Hepatocyte (in vitro differentiated cells): ENCODE measurements around the gene FXYD2. TPM values are rescaled to one million over a fixed set of nuclear protein-coding genes. Genes with fewer than 3 reads are reported as not detected.

Experiments
- DNase-seq: peaks from one replicate; pipeline ENCODE4 v3.0.0-alpha.2; 2016; ENCODE audit warnings: low spot score
- H2AFZ ChIP-seq: fragments of 200-600 bp; sonication (generic); 2 replicates; pipeline ENCODE4 v1.6.0; 2016; ENCODE audit warnings: antibody characterized with exemption, mild to moderate bottlenecking
- H3K27ac ChIP-seq: fragments of 200-600 bp; sonication (generic); 2 replicates; pipeline ENCODE4 v1.5.1; 2016; ENCODE audit warnings: mild to moderate bottlenecking
- H3K27me3 ChIP-seq: fragments of 200-600 bp; sonication (generic); 2 replicates; pipeline ENCODE4 v1.6.1; 2016
- H3K36me3 ChIP-seq: fragments of 200-600 bp; sonication (generic); replicated peaks from 2 replicates; pipeline ENCODE4 v1.5.1; 2016; ENCODE audit warnings: low read depth; ENCODE audit not compliant: insufficient read depth
- H3K4me1 ChIP-seq: fragments of 200-600 bp; sonication (generic); 2 replicates; pipeline ENCODE4 v1.5.1; 2016; ENCODE audit warnings: mild to moderate bottlenecking, moderate library complexity; ENCODE audit not compliant: insufficient read depth
- H3K4me2 ChIP-seq: fragments of 200-600 bp; sonication (generic); 2 replicates; pipeline ENCODE4 v1.6.0; 2016
- H3K4me3 ChIP-seq: fragments of 200-600 bp; sonication (generic); 2 replicates; pipeline ENCODE4 v1.5.1; 2016; ENCODE audit warnings: mild to moderate bottlenecking
- H3K79me2 ChIP-seq: fragments of 200-600 bp; sonication (generic); 2 replicates; pipeline ENCODE4 v1.6.0; 2017; ENCODE audit warnings: mild to moderate bottlenecking
- H3K9me2 ChIP-seq: fragments of 200-600 bp; sonication (generic); replicated peaks from 2 replicates; pipeline ENCODE4 v1.6.0; 2017; ENCODE audit warnings: mild to moderate bottlenecking; ENCODE audit not compliant: insufficient read depth
- H3K9me3 ChIP-seq: fragments of 200-600 bp; sonication (generic); 2 replicates; pipeline ENCODE4 v1.5.1; 2016; ENCODE audit warnings: low read depth, mild to moderate bottlenecking
- H4K20me1 ChIP-seq: fragments of 200-600 bp; sonication (generic); 2 replicates; pipeline ENCODE4 v1.6.0; 2016; ENCODE audit warnings: mild to moderate bottlenecking; ENCODE audit not compliant: insufficient read depth, poor library complexity, severe bottlenecking
- EZH2 ChIP-seq: fragments of 200-600 bp; sonication (generic); IDR thresholded peaks from 2 replicates; pipeline ENCODE4 v1.6.1; 2016; ENCODE audit warnings: antibody characterized with exemption, mild to moderate bottlenecking, borderline replicate concordance
- EZH2phosphoT487 ChIP-seq: fragments of 200-600 bp; sonication (generic); IDR thresholded peaks from one replicate; pipeline ENCODE4 v1.6.1; 2018; ENCODE audit warnings: antibody characterized with exemption, mild to moderate bottlenecking, low read depth, moderate library complexity; ENCODE audit not compliant: unreplicated experiment, severe bottlenecking
- WGBS: methylation state at CpG from one replicate; pipeline ENCODE4 v1.1.6; 2016; ENCODE audit warnings: low lambda C conversion rate; ENCODE audit errors: missing lambda C conversion rate; 5-methylcytosine and 5-hydroxymethylcytosine counted together
- polyA plus RNA-seq: library from polyadenylated mRNA; unstranded; fragments of >200 nt; fragmentation: Nextera tagmentation; extraction: Ambion mirVana; gene quantifications from 2 replicates; pipeline ENCODE4 v1.2.1, GENCODE V29; 2016
- total RNA-seq: library from RNA; depleted of rRNA; stranded (reverse); fragments of >200 nt; gene quantifications from 2 replicates; pipeline ENCODE4 v1.2.3, GENCODE V29; 2014
- TF ChIP-seq, protein P1 (sequence below): fragments of 200-600 bp; sonication (generic); IDR thresholded peaks from 2 replicates; pipeline ENCODE4 v1.5.1; 2016; ENCODE audit warnings: antibody characterized with exemption, mild to moderate bottlenecking; ENCODE audit not compliant: poor library complexity

The FXYD2 gene
- total and polyA plus RNA-seq, 2 experiments from 2014 or later: 72.7 to 93.8 TPM

DNA sequence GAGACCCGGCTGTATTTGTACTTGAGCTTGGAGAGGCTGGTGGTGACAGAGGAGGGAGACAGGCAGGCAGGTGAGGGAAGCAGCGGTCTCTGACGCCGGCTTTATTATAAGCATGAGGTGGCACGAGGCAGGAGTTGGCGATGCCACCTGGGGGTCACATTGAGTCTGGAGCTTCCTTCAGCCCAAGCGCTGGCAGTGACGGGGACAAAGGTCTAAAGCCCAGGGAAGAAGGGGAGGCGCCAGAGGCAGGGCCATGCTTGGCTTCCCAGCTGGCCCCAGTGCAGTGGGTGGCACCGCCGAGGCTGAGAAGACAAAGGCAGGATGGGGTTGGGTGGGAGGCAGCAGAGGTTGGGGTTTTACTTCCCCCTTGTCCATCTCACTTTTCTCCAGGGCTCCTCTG, 4.5 kb downstream of the FXYD2 start:
- Histone ChIP-seq H4K20me1 (no peaks in the 10 kb centered on the region), H2AFZ (no peak overlapping the region), H3K79me2 (no peaks in the 10 kb centered on the region), H3K9me3 (no peaks in the 10 kb centered on the region), H3K27me3 (no peaks in the 10 kb centered on the region), H3K4me3 (no peak overlapping the region), H3K9me2 (no peaks in the 10 kb centered on the region), H3K4me2 (no peak overlapping the region), H3K36me3 (no peaks in the 10 kb centered on the region), H3K27ac (peak overlapping the region; percentile 25), H3K4me1 (peaks cover 48% of the 10 kb centered on the region)
- no peak for DNase-seq
- no peak for TF ChIP-seq EZH2
- no peak for TF ChIP-seq EZH2phosphoT487
- TF ChIP-seq, protein P1, sequence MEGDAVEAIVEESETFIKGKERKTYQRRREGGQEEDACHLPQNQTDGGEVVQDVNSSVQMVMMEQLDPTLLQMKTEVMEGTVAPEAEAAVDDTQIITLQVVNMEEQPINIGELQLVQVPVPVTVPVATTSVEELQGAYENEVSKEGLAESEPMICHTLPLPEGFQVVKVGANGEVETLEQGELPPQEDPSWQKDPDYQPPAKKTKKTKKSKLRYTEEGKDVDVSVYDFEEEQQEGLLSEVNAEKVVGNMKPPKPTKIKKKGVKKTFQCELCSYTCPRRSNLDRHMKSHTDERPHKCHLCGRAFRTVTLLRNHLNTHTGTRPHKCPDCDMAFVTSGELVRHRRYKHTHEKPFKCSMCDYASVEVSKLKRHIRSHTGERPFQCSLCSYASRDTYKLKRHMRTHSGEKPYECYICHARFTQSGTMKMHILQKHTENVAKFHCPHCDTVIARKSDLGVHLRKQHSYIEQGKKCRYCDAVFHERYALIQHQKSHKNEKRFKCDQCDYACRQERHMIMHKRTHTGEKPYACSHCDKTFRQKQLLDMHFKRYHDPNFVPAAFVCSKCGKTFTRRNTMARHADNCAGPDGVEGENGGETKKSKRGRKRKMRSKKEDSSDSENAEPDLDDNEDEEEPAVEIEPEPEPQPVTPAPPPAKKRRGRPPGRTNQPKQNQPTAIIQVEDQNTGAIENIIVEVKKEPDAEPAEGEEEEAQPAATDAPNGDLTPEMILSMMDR: no peak
- 82% methylated on average over 11 of the region's 11 CpGs for WGBS

- 64% methylated on average over 10 of the region's 10 CpGs for WGBS
- H3K9me2 ChIP-seq: no peaks in the 10 kb centered on the region
- H3K4me2 ChIP-seq: no peak overlapping the region
- no peaks in the 10 kb centered on the region for H3K9me3 ChIP-seq
- peak; percentile 90 for DNase-seq
- no peaks in the 10 kb centered on the region for H3K79me2 ChIP-seq
- no peak overlapping the region for H3K4me3 ChIP-seq
- no peaks in the 10 kb centered on the region for H4K20me1 ChIP-seq
- no peaks in the 10 kb centered on the region for H3K27me3 ChIP-seq
- H3K4me1 ChIP-seq: peaks cover 48% of the 10 kb centered on the region
- H2AFZ ChIP-seq: no peak overlapping the region
- H3K27ac ChIP-seq: peak overlapping the region; percentile 39
- TF ChIP-seq, protein P1: peak; percentile 88
- no peak for TF ChIP-seq EZH2
- no peaks in the 10 kb centered on the region for H3K36me3 ChIP-seq
These were observed 5.2 kb downstream of the FXYD2 start for GRCh38 chr11:117819096-117820040.

DNA sequence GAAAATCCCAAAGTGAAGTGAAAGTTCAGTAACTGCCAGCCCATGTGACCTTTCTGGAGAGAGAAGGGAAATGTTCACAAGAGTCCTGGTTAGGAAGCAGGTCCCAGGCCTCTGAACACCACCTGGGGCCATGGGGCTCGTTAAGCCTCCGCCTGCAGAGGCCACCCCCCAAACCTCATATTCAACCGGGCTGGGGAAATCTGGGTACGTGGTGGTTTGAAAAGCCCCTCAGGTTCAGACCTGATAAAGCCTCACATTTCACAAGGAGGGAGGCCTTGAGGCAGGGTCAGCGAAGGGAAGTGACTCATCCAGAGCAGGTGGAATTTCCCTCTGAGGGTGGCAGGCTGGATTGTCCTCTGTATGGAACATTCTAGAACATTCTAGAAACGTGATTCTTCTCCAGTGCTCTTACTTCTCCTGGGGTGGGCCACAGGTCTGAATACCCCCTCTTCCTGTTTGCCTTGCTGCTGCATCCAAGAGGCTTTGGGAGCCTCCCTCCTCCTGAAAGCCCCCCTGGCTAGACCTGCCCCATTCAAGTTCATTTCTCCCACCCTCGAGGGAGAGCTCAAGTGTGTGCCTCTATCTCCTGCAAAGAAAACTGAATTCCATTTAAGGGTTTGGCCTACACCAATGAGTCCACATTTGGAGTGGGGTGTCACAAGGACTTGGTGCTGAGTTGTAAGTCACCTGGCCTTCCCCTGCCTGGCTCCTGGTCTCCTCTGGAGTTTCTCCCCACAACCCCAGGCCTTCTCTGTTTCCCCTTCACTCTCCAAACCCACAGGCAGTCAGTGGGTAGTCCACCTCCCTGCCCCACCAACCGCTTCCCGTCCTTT, 6.3 kb downstream of the FXYD2 start:
- no peaks in the 10 kb centered on the region for H3K9me2 ChIP-seq
- H3K79me2 ChIP-seq: no peaks in the 10 kb centered on the region
- no peak for DNase-seq
- no peaks in the 10 kb centered on the region for H3K36me3 ChIP-seq
- H2AFZ ChIP-seq: no peak overlapping the region
- H3K9me3 ChIP-seq: no peaks in the 10 kb centered on the region
- peak overlapping the region; percentile 59 for H3K27ac ChIP-seq
- H3K4me3 ChIP-seq: no peak overlapping the region
- TF ChIP-seq EZH2phosphoT487: no peak
- TF ChIP-seq, protein P1: no peak
- no peak for TF ChIP-seq EZH2
- H3K4me2 ChIP-seq: no peak overlapping the region
- H3K27me3 ChIP-seq: no peaks in the 10 kb centered on the region
- no peaks in the 10 kb centered on the region for H4K20me1 ChIP-seq
- peaks cover 42% of the 10 kb centered on the region for H3K4me1 ChIP-seq
- WGBS: 56% methylated on average over 9 of the region's 9 CpGs
